ENCODE data around the gene ITCH.

The ITCH gene

DNA sequence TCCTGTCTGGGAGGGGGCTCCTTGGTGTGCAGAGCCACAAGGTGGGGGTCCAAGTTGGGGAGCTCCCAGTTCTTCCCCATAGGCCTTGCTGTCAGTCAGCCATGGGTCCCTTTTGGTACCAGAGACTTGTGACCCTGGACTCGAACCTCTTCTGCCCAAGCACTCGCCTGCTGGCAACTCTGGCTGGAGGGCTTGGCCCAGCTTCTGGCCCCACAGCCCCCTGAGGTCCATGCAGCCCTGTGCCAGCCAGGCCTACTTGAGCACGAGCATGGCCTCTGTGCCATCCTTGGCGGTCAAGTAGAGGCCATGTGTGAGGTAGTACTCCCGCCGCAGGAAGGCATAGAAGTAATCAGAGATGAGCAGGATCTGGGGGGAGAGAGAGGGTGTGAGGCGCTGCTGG, 197.5 kb downstream of the ITCH start:
- DNase-seq, result no peak
